Umbilical cord (tissue), 2 donors: ENCODE results near the gene SPINT2. TPM values are rescaled to one million over a fixed set of nuclear protein-coding genes. Genes with fewer than 3 reads are reported as not detected.
A peak's percentile ranks its signal among the peaks of the same experiment; 100 is the strongest.
"Not testable (repeated sequence)": the region's sequence is repeated elsewhere in the genome, so short reads cannot be mapped to it uniquely, and the experiment has no call there.

Source experiments
- DNase-seq: peaks from one replicate; pipeline ENCODE4 v3.0.0-alpha.2; 2015; ENCODE audit warnings: low spot score
- total RNA-seq: library from RNA; depleted of rRNA; stranded (reverse); fragments of >200 nt; gene quantifications from one replicate; pipeline ENCODE4 v1.2.3, GENCODE V29; 2014; ENCODE audit warnings: low replicate concordance; ENCODE audit not compliant: insufficient read depth

Gene SPINT2, protein sequence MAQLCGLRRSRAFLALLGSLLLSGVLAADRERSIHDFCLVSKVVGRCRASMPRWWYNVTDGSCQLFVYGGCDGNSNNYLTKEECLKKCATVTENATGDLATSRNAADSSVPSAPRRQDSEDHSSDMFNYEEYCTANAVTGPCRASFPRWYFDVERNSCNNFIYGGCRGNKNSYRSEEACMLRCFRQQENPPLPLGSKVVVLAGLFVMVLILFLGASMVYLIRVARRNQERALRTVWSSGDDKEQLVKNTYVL
- total RNA-seq, result 113 TPM

DNA sequence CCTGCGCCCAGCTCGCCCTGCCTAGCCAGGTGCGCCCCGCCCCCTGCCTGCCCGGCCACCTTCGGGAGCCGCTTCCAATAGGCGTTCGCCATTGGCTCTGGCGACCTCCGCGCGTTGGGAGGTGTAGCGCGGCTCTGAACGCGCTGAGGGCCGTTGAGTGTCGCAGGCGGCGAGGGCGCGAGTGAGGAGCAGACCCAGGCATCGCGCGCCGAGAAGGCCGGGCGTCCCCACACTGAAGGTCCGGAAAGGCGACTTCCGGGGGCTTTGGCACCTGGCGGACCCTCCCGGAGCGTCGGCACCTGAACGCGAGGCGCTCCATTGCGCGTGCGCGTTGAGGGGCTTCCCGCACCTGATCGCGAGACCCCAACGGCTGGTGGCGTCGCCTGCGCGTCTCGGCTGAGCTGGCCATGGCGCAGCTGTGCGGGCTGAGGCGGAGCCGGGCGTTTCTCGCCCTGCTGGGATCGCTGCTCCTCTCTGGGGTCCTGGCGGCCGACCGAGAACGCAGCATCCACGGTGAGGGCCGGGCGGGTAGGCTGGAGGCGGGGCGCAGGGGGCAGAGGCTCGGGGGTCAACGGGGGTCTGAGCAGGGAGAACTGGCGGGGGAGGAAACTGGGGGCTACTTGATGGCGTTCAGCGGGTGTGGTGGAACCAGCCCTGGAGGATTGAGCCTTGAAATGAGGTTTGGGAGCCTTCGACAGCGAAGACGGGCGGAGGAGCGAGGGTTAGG is at the start of gene SPINT2:
Gene SPINT2, plus strand, starts transcription at position 88 of the 727 bp plus-strand sequence. Its CDS starts 320 bp downstream, at position 408.
- DNase-seq, result no peak

DNA sequence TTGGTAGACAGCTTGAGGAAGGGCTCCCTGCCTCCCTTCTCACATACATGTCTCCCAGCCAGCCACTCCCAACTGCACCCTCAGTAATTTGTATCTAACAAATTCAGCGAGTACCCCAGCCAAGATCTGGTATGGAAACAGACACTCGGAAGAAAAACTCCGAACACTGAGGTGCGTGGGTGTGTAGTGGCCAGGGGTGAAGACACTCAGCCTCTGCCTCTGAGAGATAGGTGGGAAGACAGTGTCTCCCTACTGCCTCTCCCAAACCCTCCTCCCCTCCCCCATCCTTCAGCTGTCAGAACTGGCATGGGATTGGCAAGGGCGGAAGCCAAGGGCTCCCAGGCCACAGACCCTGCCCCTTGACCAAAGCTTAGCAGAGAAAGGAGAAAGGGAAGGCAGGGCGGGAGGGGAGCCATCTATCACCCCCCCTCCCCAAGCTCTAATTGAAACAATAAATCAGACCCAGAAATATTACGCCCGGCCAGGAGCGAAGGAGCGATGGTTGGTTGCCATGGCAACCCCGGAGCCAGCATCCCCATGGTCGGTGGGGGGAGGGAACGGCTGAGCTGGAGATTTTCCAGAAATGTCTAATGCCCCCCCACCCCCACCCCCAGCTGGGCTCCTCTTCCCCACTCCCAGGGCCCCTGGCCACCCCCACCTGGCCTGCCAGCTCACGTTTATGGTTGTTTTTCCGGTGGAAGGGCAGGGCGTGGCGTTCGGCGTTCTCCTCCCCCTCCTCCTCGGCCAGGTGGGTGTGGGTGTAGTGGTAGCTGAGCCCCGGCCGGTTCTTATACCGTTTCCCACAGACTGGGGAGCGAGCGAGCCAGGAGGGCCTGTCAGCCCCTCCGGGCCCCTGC is 47.4 kb upstream of the SPINT2 start:
- DNase-seq, result no peak

DNA sequence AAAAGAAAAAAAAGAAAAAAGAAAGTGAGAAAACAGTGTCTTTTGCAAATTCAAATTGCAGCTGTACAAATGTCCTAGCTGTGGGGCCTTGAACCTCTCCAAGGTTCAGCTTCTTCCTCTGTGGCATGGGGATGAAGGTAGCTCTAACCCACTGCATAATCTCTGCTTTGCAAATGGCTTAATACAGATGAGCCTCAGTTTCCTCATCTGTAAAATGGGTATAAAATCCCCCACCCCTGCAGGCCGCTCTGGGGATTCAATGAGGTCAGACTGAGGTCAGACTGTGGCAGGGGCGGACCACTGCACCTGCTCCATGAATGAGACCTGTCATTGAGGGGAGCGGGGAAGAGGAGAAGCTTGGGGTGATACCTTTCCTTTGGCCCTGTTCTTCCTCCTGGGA is 46.2 kb upstream of the SPINT2 start:
- DNase-seq, result no peak

DNA sequence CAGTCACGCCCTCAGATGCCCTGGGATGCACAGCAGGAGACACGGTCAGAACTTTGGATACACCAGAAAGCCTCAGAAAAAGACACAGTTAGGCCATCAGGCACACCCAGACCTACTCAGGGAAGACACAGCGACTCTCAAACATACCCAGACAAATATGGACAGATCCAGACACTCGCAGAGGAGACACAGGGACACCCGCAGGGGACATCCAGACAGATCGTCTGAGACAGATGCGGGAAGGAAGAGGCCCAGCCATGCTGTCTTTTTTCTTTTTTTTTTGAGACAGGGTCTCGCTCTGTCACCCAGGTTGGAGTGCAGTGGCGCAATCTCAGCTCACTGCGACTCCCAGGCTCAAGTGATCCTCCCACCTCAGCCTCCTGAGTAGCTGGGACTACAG is 45.2 kb upstream of the SPINT2 start:
- DNase-seq, result no peak

DNA sequence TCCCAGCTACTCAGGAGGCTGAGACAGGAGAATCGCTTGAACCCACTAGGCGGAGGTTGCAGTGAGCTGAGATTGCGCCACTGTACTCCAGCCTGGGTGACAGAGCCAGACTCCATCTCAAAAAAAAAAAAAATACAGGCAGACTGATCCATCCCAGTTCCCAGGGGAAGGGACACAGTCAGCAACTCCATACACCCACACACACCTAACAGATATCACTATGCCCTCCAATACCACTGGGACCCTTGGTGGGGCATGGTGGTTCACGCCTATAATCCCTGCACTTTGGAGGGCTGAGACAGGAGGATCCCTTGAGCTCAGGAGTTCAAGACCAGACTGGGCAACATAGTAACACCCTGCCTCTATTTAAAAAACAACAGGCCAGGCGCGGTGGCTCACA is 43.0 kb upstream of the SPINT2 start:
- no peak for DNase-seq

DNA sequence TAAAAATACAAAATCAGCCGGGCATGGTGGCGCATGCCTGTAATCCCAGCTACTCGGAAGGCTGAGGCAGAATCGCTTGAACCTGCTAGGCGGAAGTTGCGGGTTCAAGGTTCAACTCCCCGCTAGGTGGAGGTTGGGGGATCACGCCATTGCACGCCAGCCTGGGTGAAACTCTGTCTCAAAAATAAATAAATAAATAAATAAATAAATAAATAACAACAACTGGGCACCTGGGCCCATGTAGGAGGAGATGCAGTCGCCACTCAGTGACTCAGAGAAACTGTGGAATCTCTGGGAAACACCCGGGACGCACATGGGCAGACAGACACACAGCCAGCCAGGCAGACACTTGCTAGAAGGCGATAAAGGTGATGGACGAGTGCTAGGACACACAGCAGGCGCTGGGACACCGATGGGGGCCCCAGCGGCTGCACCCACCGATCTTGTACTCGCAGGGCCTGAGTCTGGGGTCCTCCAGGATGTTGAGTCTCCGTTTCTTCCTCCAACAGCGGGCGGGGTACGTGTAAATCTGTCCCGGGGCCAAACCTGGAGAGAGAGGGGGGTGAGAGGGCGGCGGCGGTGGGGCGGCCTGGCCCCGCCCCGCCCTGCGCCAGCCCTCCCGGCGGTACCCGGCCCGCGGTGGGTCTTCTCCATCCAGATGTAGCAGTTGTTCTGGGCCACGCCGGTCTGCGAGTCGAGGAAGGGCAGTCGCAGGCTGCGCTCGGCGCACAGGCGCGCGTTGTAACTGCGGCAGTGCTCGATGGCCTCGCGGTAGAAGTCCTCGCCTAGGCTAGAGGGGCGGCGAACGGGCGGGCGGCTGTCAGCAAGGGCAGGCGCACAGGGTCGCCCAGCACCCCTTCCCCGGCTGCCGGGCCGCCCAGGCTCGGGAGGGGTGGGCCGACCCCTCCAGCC is 42.2 kb upstream of the SPINT2 start:
- no peak for DNase-seq

DNA sequence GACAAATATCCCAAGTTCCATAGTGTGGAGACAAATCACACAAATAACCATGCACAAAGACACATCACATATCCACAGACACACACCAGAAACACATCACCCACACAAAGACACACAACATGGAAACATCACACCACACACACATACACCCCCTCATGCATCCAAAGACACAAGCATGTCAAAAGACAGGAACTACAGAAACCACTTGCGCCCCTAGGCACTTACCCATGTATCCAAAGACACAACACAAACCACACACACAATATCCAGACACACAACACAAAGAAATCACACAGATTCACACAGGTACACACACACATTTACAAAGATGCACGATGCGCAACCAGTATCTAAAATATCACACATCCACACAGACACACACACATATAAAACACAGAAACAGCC is 41.3 kb upstream of the SPINT2 start:
- no peak for DNase-seq

DNA sequence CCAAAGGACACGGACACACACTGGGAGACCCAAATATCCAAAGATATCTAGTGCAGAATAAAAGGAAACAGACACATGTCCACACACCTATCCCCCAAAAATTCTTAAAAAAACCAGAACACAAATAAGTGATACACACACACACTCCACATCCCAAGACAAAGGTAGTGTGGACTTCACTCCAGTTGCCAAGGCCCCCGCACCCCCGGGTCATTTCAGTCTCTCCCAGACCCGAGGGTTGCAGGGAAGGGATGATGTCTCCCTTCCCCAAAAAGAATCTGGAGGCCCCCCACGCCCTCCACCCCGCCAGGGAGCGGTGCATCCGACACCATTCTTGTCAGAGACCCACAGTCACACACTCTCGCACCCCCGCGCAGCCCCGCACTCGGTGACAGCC is 40.8 kb upstream of the SPINT2 start:
- no peak for DNase-seq

DNA sequence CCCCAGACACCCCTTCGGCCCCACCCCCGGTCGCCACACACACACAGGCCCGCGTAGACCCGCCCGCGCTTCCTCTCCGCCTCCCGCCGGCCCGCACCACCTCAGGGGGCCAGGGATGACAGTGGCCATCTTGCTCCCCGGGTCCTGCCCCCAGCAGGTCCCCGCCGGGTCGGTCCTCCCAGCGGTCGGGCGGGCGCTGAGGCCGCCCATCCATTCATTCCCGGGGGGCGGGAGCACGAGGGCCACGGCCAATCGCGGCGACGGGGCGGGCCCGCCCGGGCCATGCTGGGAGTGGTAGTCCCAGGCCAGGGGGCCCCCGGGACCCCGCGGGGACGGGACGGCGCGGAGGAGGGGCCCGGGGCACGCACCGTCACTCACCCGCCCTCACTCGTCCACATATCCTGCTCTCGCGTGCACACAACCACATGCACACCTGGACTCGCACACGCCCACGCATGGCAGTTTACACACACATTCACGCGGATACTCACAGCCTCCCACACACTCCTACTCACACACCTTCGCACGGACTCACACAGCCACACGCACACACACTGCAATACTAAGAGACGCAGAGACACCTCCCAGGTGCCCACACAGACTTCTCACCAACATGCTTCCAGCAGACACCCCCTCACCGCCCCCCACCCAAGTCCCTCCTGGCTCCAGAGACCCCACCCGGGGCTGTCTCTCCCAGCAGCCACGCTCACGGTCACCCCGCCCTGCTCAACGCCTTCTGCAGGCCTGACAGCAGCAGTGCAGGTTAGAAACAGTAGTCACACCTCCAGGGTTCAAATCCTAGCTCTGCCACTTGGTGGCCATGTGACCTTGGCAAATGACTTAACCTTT is 40.1 kb upstream of the SPINT2 start, which contains the start of gene DPF1:
Gene DPF1, minus strand, starts transcription at position 209 of the 849 bp plus-strand sequence. Its CDS starts 80 bp downstream, at position 129.
- DNase-seq, result peak; percentile 83

DNA sequence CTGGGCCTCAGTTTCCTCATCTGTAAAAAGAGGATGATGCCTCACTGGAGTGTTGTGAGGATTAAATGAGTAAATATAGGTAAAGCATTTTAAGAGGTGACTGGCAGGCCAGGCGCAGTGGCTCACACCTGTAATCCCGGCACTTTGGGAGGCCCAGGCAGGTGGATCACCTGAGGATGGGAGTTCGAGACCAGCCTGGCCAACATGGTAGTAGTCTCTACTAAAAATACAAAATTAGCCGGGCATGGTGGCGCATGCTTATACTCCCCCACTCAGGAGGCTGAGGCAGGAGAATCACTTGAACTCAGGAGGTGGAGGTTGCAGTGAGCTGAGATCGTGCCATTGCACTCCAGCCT is 39.5 kb upstream of the SPINT2 start:
- DNase-seq, result not testable (repeated sequence)

DNA sequence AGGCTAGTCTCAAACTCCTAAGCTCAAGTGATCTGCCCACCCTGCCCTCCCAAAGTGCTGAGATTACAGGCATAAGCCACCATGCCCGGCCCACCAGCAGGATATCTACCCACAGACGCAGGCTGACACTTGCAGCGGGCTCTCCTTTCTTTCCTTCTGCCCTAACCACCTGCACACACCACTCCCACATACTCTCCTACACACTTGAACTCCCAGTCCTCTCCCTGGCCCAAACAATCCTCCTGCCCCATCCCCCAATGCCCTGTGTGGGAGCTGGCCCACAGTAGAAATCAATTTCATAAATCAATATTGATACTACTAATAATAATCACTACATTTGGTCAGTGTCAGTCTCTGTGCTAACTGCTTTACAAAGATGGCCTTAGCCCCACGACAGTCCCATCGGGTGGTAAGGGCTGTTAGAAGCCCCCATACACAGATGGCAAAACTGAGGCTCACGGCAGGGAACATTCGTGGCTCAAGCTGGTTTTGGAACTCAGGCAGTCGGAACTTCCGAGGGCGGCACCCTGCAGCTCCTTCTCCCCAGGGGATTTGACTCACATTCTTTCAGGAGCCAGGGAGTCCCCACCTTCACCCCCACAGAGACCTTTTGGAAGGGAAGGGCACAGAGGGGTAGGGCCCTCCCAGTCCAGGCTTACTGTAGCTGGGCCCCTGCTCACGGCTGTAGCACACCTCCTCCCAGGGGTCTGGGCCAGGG is 36.9 kb upstream of the SPINT2 start:
- no peak for DNase-seq

DNA sequence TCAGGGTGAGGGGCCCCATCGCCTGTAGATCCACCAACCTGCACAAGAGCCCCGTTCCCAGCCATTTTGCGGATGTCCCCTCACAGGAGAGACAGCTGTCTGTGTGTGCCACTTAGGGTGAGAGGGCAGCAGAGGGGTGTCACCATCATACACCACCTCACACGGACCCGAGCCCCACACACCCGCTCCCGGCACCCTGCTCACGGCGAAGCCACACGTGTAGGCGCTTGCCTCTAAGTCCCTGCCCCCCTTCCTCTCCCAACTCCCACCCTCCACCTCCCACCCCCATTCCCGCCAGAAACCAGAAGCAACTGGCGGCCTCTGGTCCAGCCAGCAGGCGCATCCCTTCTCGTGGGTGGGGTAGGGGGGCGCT is 36.4 kb upstream of the SPINT2 start:
- no peak for DNase-seq

DNA sequence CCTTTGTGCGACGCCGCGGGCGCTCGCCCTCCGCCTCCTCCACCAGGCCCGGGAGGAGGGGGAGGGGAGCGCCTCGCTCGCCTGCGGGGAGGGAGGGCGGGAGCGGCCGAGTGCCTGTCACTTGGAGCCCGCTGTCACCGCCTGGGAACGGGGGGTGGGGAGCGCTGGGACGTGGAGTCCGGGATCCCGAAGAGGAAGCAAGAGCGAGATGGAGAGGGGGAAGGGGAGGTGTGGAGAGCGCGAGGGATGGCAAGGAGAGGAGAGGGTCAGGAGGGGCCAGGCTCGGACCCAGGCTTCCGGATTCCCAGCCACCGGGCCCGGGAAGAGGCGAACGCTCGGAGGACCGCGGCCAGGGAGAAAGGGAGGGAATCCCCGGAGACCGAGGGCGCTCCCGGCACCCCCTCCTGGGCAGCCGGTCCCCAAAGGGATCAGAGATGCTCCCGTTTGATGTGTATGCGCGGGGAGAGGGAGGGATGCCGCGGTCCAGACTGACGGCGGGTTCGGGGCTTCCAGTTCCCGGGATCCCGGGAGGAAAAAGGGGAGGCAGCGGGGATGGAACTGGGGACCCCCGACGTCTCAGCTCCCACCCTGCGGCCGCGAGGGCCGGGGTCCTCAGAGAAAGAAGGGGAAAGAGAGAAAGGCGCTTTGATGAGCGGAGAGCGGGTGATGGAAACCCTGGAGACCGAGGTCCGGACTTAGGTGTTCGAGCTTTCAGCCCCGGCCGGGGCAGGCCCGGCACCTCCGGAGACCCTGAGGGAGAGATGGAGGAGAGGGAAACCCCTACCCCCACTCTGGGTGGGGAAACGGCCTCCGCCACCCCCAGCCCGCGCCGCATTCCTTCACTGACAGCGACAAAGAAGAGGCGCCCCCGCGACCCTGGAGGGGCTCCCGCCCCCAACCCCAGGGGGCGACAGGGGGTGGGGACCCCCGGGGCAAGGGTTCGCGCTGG is 35.6 kb upstream of the SPINT2 start:
- no peak for DNase-seq

DNA sequence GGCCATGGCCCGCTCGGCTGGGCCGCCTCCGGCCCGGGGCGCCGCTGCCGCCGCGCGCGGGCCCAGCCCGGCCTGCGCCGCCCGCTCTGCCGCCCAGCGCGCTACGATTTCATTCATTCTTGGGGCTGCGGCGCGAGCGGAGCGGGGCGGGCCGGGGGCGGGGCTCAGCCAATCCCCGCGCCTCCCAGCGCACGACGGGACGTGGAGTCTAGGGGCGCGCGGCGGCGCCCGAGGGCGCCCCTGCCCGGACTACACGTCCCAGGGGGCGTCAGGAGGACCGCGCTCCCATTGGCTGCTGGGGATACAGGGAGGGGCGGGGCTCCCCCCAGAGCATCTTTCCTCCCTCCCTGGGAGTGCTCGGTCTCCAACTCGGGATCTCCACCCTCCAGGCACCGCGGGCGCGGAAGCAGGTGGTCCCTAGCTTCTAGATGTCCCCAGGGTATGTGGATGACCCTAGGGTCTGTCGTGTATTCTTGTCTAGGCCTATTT is 34.7 kb upstream of the SPINT2 start:
- DNase-seq, result peak; percentile 90

DNA sequence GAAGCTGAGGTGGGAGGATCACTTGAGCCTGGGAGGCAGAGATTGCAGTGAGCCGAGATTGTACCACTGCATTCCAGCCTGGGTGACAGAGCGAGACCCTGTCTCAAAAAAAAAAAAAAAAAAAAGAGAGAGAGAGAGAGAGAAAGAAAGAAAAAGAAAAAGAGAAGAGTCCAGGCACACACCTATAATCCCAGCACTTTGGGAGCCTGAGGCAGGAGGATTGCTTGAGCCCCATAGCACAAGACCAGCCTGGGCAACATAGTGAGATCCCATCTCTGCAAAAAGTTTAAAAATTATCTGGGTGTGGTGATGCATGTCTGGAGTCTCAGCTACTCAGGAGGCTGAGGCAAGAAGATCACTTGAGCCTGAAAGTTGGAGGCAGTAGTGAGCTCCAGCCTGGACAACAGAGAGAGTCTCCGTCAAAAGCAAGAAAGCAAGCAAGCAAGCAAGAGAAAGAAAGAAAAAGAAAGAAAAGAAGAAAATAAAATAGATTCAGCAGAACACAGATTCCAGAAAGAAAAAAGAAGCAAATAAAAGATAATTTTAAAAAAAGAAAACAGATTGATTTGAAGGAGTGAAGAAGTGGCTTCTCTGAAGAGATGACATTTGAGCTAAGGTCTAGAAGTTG is 33.8 kb upstream of the SPINT2 start:
- DNase-seq, result not testable (repeated sequence)

DNA sequence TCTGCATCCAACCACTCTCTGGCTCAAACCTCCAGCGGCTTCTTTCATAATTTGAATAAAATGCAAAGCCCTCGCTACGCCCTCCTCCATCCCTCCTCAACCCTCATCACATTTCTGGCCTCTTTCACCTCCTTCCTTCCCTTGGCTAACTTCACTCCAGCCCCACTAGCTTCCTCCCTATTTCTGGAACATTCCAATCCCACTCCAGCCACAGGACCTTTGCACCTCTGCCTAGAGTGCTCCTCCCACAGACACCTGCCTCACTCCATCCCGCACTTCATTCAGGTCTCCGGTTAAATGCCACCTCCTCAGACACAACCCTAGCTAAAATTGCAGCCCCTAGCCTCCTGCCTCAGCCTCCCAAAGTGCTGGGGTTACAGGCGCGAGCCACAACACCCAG is 32.5 kb upstream of the SPINT2 start:
- DNase-seq, result no peak

DNA sequence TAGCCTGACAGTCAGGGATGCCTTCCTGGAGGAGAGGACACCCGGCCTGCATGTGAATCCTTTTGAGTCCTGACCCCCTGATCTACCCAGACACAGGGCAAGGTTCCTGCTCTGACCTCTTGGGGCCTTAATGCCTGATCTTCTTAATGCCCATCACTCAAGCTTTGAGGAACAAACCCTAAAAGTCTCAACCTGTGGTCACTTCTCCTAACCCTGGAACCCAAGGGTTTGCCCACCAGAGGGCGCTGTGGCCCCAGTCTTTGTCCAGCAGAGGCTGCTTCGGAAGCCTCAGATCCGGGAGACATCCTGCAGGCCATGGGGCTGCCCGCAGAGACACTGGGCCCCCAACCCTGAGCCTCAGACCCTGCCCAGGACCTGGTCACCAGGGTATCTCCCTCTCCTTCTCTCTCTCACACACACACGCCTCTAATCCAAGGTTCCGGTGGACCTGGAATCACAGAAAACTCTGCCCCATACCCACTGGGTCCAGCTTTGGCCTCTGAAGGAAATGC is 30.6 kb upstream of the SPINT2 start:
- DNase-seq, result peak; percentile 73

DNA sequence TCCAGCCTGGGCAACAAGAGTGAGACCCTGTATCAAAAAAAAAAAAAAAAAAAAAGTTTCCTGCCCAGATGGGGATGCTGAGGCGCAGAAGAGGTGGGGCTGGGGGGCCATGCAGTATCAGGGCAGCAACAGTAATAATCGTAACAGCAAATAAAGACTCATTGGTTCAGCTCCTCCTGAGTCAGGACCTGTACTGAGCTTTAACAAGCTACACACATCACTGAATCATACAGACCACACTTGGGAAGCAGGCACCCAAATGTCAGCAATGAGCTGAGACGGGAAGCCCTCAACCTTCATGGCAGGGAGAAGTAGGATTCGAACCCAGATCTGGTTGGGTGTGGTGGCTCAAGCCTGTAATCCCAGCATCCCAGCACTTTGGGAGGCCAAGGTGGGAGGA is 29.8 kb upstream of the SPINT2 start:
- no peak for DNase-seq
